ENCODE results near the gene CCDC66.

- TF ChIP-seq POLR2A (IDR thresholded peaks at IDR 0.05) = no peak
- TF ChIP-seq, protein P1, sequence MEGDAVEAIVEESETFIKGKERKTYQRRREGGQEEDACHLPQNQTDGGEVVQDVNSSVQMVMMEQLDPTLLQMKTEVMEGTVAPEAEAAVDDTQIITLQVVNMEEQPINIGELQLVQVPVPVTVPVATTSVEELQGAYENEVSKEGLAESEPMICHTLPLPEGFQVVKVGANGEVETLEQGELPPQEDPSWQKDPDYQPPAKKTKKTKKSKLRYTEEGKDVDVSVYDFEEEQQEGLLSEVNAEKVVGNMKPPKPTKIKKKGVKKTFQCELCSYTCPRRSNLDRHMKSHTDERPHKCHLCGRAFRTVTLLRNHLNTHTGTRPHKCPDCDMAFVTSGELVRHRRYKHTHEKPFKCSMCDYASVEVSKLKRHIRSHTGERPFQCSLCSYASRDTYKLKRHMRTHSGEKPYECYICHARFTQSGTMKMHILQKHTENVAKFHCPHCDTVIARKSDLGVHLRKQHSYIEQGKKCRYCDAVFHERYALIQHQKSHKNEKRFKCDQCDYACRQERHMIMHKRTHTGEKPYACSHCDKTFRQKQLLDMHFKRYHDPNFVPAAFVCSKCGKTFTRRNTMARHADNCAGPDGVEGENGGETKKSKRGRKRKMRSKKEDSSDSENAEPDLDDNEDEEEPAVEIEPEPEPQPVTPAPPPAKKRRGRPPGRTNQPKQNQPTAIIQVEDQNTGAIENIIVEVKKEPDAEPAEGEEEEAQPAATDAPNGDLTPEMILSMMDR (IDR thresholded peaks at IDR 0.05 in 4 of 5, conservative IDR thresholded peaks at IDR 0.05 in 1 of 5) = no peak
Observed at GRCh38 chr3:56633602-56634535, 76.9 kb downstream of the CCDC66 start.
